Measurements from ENCODE around the gene TMEM81.

Gene TMEM81

GRCh38 chr1:205074084-205074483 is 10.2 kb downstream of the TMEM81 start:
- no peak for TF ChIP-seq CTCF (IDR thresholded peaks at IDR 0.05; ENCODE audit: insufficient read depth, low read depth, low read length, missing control alignments)
- DNase-seq (ENCODE audit: low read depth), result no peak

GRCh38 chr1:205073511-205073910 is 10.7 kb downstream of the TMEM81 start:
- no peak overlapping the region for H3K4me3 ChIP-seq (ENCODE audit: low read depth, low read length)
- no peak for TF ChIP-seq CTCF (IDR thresholded peaks at IDR 0.05; ENCODE audit: insufficient read depth, low read depth, low read length, missing control alignments)
- DNase-seq (ENCODE audit: low read depth), result no peak

More at GRCh38 chr1:205074084-205074483, 10.2 kb downstream of the TMEM81 start:
- no peak overlapping the region for H3K4me3 ChIP-seq (ENCODE audit: low read depth, low read length)

GRCh38 chr1:205072881-205073280 is 11.4 kb downstream of the TMEM81 start:
- no peak for TF ChIP-seq CTCF (IDR thresholded peaks at IDR 0.05; ENCODE audit: insufficient read depth, low read depth, low read length, missing control alignments)
- H3K4me3 ChIP-seq (ENCODE audit: low read depth, low read length), result no peak overlapping the region
- DNase-seq (ENCODE audit: low read depth), result no peak

GRCh38 chr1:205072286-205072685 is 12.0 kb downstream of the TMEM81 start:
- no peak overlapping the region for H3K4me3 ChIP-seq (ENCODE audit: low read depth, low read length)
- no peak for DNase-seq (ENCODE audit: low read depth)
- no peak for TF ChIP-seq CTCF (IDR thresholded peaks at IDR 0.05; ENCODE audit: insufficient read depth, low read depth, low read length, missing control alignments)

GRCh38 chr1:205071801-205072200 is 12.5 kb downstream of the TMEM81 start:
- no peak for TF ChIP-seq CTCF (IDR thresholded peaks at IDR 0.05; ENCODE audit: insufficient read depth, low read depth, low read length, missing control alignments)
- H3K4me3 ChIP-seq (ENCODE audit: low read depth, low read length), result no peak overlapping the region
- DNase-seq (ENCODE audit: low read depth), result no peak

GRCh38 chr1:205071028-205071409 is 13.2 kb downstream of the TMEM81 start:
- DNase-seq (ENCODE audit: low read depth), result no peak
- no peak overlapping the region for H3K4me3 ChIP-seq (ENCODE audit: low read depth, low read length)
- TF ChIP-seq CTCF (IDR thresholded peaks at IDR 0.05; ENCODE audit: insufficient read depth, low read depth, low read length, missing control alignments), result no peak

- TF ChIP-seq CTCF (IDR thresholded peaks at IDR 0.05; ENCODE audit: insufficient read depth, low read depth, low read length, missing control alignments), result no peak
- DNase-seq (ENCODE audit: low read depth), result no peak
- H3K4me3 ChIP-seq (ENCODE audit: low read depth, low read length), result no peak overlapping the region
Measured at GRCh38 chr1:205069371-205070125, 14.7 kb downstream of the TMEM81 start.
